Astrocyte of the cerebellum (primary cell): Measurements from ENCODE around the gene GPX2.
A peak's percentile ranks its signal among the peaks of the same experiment; 100 is the strongest.
"Not testable (repeated sequence)": the region's sequence is repeated elsewhere in the genome, so short reads cannot be mapped to it uniquely, and the experiment has no call there.

Experiments used
- DNase-seq: peaks from one replicate; pipeline ENCODE4 v3.0.0-alpha.2; 2011; ENCODE audit warnings: low read depth
- H3K4me3 ChIP-seq: 2 replicates; pipeline ENCODE4 v1.5.1; 2011; ENCODE audit warnings: mild to moderate bottlenecking, low read depth, low read length, moderate library complexity
- in situ Hi-C: cut with HindIII; loops from 2 replicates; pipeline ENCODE4 v1.10.0; 2017; ENCODE audit warnings: low sequenced_read_pairs
- TF ChIP-seq, protein P1 (sequence below): IDR thresholded peaks from 2 replicates; pipeline ENCODE4 v1.5.1; 2012; ENCODE audit warnings: low read length, low read depth, moderate library complexity, mild to moderate bottlenecking; ENCODE audit errors: missing control alignments

GPX2 gene

DNA sequence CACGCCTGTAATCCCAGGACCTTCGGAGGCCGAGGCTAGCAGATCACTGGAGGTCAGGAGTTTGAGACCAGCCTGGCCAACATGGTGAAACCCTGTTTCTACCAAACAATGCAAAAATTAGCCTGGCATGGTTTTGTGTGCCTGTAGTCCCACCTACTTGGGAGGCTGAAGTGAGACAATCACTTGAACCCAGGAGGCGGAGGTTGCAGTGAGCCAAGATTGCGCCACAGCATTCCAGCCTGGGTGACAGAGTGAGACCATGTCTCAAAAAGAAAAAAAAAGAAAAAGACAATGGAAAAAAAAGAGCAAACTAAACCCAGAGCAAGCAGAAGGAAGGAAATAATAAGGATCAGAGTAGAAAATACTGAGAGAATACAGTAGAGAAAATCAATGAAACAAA is 22.9 kb downstream of the GPX2 start:
- no peak overlapping the region for H3K4me3 ChIP-seq
- in situ Hi-C loops, result loop anchor here (5.0 kb wide), 1 partner anchor 68 kb away; the partner anchor contains the start of gene FNTB
- DNase-seq, result no peak
- TF ChIP-seq, protein P1, sequence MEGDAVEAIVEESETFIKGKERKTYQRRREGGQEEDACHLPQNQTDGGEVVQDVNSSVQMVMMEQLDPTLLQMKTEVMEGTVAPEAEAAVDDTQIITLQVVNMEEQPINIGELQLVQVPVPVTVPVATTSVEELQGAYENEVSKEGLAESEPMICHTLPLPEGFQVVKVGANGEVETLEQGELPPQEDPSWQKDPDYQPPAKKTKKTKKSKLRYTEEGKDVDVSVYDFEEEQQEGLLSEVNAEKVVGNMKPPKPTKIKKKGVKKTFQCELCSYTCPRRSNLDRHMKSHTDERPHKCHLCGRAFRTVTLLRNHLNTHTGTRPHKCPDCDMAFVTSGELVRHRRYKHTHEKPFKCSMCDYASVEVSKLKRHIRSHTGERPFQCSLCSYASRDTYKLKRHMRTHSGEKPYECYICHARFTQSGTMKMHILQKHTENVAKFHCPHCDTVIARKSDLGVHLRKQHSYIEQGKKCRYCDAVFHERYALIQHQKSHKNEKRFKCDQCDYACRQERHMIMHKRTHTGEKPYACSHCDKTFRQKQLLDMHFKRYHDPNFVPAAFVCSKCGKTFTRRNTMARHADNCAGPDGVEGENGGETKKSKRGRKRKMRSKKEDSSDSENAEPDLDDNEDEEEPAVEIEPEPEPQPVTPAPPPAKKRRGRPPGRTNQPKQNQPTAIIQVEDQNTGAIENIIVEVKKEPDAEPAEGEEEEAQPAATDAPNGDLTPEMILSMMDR, result no peak

GRCh38 chr14:64919215-64919614 is 23.3 kb downstream of the GPX2 start:
- in situ Hi-C loops, result no loop called here
- no peak overlapping the region for H3K4me3 ChIP-seq
- no peak for DNase-seq
- TF ChIP-seq, protein P1, result no peak

DNA sequence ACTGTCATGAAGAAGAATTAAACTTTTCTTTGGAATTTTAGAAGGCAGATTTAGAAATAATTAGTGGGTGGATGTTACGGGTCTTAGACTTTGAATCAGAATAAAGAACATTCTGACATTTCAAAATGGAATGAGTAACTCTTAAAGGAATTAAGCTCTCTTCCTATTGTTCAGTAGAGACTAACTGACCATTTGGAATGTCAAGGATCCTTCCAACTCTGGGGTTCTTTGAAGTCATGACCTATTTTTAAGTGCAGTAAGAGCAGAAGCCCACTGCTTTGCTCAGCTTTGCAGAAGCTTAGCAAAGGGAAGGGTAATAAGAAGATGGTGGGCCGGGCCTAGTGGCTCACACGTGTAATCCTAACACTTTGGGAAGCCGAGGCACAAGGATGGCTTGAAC is 24.3 kb downstream of the GPX2 start:
- no peak for DNase-seq
- no peak overlapping the region for H3K4me3 ChIP-seq
- TF ChIP-seq, protein P1, result no peak
- in situ Hi-C loops, result no loop called here

GRCh38 chr14:64915797-64916196 is 26.7 kb downstream of the GPX2 start:
- TF ChIP-seq, protein P1, result no peak
- no peak for DNase-seq
- H3K4me3 ChIP-seq, result no peak overlapping the region
- in situ Hi-C loops, result no loop called here

GRCh38 chr14:64915029-64915424 is 27.5 kb downstream of the GPX2 start:
- TF ChIP-seq, protein P1, result no peak
- peak overlapping the region; percentile 88 for H3K4me3 ChIP-seq
- in situ Hi-C loops, result no loop called here
- DNase-seq, result no peak

DNA sequence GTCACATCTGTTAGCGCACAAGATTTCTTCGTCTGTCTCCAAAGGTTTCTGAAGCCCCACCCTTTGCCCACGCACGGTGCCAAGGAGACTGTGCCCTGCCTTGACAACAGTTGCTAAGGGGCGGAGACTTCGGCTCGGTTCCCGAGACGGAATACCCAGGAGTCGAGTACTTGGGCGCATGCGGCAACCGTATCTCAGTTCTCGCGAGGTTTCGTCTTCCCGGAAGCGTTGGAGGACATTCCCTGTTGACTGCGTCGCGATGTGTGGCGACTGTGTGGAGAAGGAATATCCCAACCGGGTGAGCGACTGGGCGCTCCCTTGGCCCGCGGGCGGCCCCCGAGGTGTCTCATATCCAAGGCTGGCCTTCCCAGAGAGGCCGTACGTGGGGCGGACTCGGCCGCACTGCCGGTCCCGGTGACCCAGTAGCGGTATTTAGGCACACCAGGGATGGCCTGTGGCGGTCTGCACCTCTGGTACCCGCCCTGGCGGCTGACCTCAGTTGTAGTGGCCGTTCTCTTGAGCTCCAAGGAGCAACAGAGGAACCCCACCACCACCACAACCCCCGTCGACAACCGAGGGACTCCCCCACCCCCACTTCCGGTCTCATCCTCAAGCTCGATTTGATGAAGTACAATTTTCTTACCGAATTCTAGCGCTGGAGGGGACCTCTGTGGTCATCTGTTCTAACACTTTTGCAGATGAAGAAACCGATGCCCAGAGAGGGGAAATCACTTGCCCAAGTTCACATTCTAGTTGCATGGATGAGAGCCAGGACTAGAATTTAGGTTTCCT is 28.1 kb downstream of the GPX2 start, which contains the start of gene CHURC1:
Gene CHURC1, plus strand, starts transcription at position 219 of the 792 bp plus-strand sequence. Its CDS starts 41 bp downstream, at position 260.
- in situ Hi-C loops, result no loop called here
- DNase-seq, result peak; percentile 93
- peak within 1 kb of the TSS; percentile 88 for H3K4me3 ChIP-seq
- TF ChIP-seq, protein P1, result no peak

DNA sequence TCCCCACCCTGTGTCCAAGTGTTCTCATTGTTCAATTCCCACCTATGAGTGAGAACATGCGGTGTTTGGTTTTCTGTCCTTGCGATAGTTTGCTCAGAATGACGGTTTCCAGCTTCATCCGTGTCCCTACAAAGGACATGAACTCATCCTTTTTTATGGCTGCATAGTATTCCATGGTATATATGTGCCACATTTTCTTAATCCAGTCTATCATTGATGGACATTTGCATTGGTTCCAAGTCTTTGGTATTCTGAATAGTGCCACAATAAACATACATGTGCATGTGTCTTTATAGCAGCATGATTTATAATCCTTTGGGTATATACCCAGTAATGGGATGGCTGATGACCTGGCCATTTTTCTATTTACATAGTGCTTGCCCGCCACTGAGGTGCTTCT is 29.1 kb downstream of the GPX2 start:
- in situ Hi-C loops, H3K4me3 ChIP-seq: not testable (repeated sequence)

More for the DNA sequence above, 29.1 kb downstream of the GPX2 start:
- not testable (repeated sequence) for DNase-seq
